Measurements from ENCODE around the gene SLC41A3.

GRCh38 chr3:126063358-126063965 lies 20.5 kb downstream of the SLC41A3 start:
- no peak for TF ChIP-seq POLR2AphosphoS5 (IDR thresholded peaks at IDR 0.05)
- TF ChIP-seq EP300 (IDR thresholded peaks at IDR 0.05) = no peak

Data from suprapubic skin (tissue), 4 donors.